ENCODE data around the gene PPP1R1A.

- TF ChIP-seq, protein P1, sequence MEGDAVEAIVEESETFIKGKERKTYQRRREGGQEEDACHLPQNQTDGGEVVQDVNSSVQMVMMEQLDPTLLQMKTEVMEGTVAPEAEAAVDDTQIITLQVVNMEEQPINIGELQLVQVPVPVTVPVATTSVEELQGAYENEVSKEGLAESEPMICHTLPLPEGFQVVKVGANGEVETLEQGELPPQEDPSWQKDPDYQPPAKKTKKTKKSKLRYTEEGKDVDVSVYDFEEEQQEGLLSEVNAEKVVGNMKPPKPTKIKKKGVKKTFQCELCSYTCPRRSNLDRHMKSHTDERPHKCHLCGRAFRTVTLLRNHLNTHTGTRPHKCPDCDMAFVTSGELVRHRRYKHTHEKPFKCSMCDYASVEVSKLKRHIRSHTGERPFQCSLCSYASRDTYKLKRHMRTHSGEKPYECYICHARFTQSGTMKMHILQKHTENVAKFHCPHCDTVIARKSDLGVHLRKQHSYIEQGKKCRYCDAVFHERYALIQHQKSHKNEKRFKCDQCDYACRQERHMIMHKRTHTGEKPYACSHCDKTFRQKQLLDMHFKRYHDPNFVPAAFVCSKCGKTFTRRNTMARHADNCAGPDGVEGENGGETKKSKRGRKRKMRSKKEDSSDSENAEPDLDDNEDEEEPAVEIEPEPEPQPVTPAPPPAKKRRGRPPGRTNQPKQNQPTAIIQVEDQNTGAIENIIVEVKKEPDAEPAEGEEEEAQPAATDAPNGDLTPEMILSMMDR (IDR thresholded peaks at IDR 0.05), result no peak
- TF ChIP-seq EP300 (IDR thresholded peaks at IDR 0.05), result no peak
These were observed 15.6 kb downstream of the PPP1R1A start for GRCh38 chr12:54572881-54573280.

Data from esophagus muscularis mucosa (tissue), 3 donors.